Measurements from ENCODE around the gene TMTC3.
A peak's percentile ranks its signal among the peaks of the same experiment; 100 is the strongest.
"Not testable (repeated sequence)": the region's sequence is repeated elsewhere in the genome, so short reads cannot be mapped to it uniquely, and the experiment has no call there.

TMTC3 gene

DNA sequence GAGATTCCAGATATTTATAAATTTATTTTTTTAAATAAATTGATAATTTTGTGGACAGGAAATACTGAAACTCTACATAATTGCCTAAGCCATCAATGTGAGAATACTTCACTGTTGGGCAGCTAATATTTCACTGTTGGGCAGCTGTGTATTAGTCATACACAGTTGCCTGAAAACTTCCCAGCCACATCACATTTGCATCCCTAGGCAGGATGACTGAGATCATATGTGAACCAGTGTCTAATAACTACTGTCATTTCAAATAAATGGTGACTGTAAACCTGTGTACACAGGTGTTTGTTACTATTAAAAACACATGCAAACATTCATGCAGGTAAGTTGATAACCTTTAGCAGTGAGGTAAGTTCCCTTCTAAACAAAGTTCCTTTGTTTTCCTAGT lies 43.9 kb downstream of the TMTC3 start:
- Mint-ChIP-seq H3K9me3 (peaks cover 0 to 4% of the 10 kb centered on the region in 2 donors), H3K27me3 (no peaks in the 10 kb centered on the region), H3K4me3 (no peak overlapping the region), H3K27ac (no peak overlapping the region), H3K4me1 (no peaks in the 10 kb centered on the region)
- DNase-seq (no peak), ATAC-seq (no peak)

DNA sequence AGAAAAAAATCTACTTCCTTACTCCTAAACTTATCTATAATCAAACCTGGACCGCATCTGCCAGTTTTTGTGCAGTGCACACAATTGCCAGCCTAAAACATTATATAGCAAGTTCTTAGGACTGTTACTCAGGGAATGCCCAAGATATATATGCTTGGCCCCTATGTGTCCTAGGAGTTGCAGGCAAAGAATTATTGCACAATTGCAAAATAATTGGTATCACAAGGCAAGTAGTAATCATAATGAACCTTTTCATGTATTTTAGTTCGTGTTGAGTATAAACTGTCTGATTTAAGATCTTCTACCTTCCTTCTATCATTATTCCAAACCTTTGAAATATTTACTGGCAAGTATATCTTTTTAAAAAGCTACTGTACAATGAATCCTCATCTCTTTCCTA lies 45.5 kb downstream of the TMTC3 start:
- DNase-seq (no peak), ATAC-seq (no peak)
- Mint-ChIP-seq H3K9me3 (no peaks in the 10 kb centered on the region), H3K4me3 (no peak overlapping the region), H3K4me1 (no peaks in the 10 kb centered on the region), H3K27me3 (no peaks in the 10 kb centered on the region), H3K27ac (no peak overlapping the region)

DNA sequence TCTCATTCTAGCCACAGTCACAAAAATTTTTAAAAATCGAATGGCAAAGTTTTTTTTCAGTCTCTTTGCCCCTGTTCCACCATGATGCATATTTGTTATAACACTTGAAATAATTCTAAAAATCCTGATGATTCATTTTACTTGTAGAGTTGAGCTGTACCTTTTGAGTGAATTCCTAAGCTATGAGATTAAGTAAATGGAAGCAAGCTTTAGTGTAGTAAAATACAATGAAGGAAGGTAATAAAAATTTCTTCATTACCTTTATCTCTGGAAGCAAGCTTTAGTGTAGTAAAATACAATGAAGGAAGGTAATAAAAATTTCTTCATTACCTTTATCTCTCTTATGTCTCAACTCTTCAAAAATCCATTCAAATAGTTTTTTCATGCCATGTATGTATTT lies 46.1 kb downstream of the TMTC3 start:
- Mint-ChIP-seq H3K4me3 (no peak overlapping the region), H3K27ac (no peak overlapping the region), H3K27me3 (no peaks in the 10 kb centered on the region), H3K9me3 (no peaks in the 10 kb centered on the region), H3K4me1 (no peaks in the 10 kb centered on the region)
- DNase-seq, result no peak
- no peak for ATAC-seq

DNA sequence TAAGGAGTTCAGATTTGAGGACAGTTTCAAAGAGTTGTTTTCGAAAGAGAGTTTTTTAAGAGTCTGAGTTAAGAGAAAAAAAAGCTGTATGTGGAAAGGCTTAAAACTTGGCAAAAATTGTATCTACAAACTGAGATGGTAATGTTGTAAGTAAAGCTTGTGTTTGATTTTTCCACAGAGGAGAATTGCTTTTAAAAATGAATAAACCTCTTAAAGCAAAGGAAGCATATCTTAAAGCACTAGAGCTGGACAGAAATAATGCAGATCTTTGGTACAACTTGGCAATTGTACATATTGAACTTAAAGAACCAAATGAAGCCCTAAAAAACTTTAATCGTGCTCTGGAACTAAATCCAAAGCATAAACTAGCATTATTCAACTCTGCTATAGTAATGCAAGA lies 50.3 kb downstream of the TMTC3 start:
- Mint-ChIP-seq H3K4me1 (no peaks in the 10 kb centered on the region), H3K9me3 (no peaks in the 10 kb centered on the region), H3K4me3 (no peak overlapping the region), H3K27me3 (no peaks in the 10 kb centered on the region), H3K27ac (no peak overlapping the region)
- DNase-seq, result no peak
- ATAC-seq, result no peak

DNA sequence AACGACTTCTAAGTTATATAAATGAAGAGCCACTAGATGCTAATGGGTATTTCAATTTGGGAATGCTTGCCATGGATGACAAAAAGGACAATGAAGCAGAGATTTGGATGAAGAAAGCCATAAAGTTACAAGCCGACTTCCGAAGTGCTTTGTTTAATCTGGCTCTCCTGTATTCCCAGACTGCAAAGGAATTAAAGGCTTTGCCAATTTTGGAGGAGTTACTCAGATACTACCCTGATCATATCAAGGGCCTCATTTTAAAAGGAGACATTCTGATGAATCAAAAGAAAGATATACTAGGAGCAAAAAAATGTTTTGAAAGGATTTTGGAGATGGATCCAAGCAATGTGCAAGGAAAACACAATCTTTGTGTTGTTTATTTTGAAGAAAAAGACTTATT lies 52.8 kb downstream of the TMTC3 start:
- ATAC-seq, result no peak
- Mint-ChIP-seq H3K4me1 (no peaks in the 10 kb centered on the region), H3K9me3 (no peaks in the 10 kb centered on the region), H3K27me3 (no peaks in the 10 kb centered on the region), H3K4me3 (no peak overlapping the region), H3K27ac (no peak overlapping the region)
- no peak for DNase-seq

DNA sequence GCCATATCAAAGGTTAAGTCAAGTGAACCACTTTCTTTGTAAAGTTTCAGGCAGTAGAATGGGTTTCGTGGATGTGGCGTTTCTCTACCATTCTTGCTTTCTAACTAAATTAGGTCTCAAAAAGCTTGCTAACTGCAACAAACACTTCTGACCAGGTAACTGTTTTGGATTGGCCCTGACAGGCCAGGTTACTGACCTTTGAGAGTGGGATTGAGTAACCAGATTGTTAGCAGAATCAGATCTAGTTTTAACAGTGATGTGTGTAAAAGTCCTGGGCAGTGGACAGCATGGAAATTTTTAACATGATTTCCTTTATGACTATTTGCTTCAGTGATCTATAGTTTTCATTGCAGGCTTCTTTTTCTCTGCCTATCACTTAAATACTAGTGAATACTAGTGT lies 57.9 kb downstream of the TMTC3 start:
- DNase-seq (no peak), ATAC-seq (no peak)
- Mint-ChIP-seq H3K4me3 (no peak overlapping the region), H3K9me3 (peaks cover 8 to 15% of the 10 kb centered on the region in 2 donors), H3K27ac (no peak overlapping the region), H3K4me1 (no peaks in the 10 kb centered on the region), H3K27me3 (no peaks in the 10 kb centered on the region)

DNA sequence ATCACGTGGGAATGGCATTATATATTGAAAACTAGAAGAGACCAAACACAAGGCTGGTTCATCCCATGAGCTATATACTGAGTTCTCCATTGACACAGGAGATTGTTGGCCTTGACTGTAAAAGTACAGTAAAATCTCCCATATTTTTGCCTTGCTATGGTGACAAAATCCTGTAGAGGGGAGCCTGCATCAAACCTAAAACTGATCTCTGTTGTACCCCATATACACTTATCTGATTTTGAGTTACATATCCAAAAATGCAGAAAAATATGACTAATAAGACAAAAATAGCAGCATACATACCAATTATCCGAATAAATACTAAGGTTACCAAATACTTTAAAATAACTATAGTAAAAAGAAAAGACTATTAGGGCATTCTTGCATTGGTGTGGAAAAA lies 60.4 kb downstream of the TMTC3 start:
- H3K4me3 Mint-ChIP-seq, result no peak overlapping the region
- H3K4me1 Mint-ChIP-seq, result no peaks in the 10 kb centered on the region
- H3K9me3 Mint-ChIP-seq, result peaks cover 16 to 22% of the 10 kb centered on the region in 2 donors

DNA sequence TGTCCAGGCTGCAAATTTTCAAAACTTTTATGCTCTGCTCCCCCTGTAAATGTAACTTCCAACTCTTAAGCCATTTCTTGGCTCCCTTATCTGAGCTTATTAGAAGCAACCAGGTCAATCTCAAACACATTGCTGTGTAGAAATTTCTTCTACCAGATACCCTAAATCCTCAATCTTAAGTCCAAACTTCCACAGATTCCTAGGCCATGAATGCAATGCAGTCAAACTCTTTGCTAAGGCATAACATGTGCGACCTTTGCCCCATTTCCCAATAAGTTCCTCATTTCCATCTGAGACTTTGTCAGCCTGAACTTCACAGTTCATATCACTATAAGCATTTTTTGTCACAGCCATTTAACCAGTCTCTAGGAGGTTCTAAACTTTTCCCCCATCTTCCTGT lies 64.5 kb downstream of the TMTC3 start:
- no peaks in the 10 kb centered on the region for H3K4me1 Mint-ChIP-seq
- H3K4me3 Mint-ChIP-seq, result no peak overlapping the region
- no peak for ATAC-seq
- H3K9me3 Mint-ChIP-seq, result peaks cover 38 to 48% of the 10 kb centered on the region in 2 donors
- H3K27me3 Mint-ChIP-seq, result peaks cover 10% of the 10 kb centered on the region
- H3K27ac Mint-ChIP-seq, result no peak overlapping the region
- no peak for DNase-seq

More for the DNA sequence above, 60.4 kb downstream of the TMTC3 start:
- ATAC-seq, result no peak
- Mint-ChIP-seq H3K27me3 (no peaks in the 10 kb centered on the region), H3K27ac (no peak overlapping the region)
- DNase-seq, result no peak

DNA sequence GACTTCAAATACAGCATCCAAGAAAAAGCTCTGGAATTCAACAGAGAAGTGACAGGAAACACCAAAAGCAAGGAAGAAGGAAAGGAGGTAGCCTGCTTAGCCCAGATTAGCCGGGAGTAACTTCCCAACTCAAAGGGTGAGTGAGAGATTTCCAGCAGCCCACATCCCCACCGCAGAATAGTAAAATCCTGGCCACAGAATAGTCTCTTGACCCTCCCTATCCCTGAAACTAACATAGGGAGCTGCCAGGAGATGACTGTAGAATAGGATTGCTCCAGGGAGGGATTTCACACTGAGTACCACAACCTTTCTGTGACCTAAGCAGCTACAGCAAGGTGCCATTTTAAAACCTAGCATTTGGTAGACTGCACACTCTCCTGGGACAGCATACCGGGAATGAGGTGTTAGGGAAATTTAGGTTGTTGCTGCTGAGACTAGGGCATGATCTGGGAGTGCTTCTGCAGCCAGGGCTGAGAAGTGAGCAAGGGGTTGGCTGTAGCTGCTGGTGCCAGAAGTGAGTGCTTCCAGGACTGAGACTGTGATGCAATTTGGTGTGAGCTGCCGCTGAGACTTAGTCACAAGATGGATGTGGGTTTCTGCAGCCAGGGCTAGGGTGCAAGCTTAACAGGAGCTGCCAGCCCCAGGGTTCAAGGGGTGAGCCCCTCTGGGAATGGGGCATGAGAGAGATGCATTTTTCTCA lies 66.0 kb downstream of the TMTC3 start:
- H3K27me3 Mint-ChIP-seq, result peaks cover 10% of the 10 kb centered on the region
- no peaks in the 10 kb centered on the region for H3K4me1 Mint-ChIP-seq
- DNase-seq, result no peak
- H3K9me3 Mint-ChIP-seq, result peaks cover 51 to 58% of the 10 kb centered on the region in 2 donors
- ATAC-seq, result peak; percentile 35
- H3K27ac Mint-ChIP-seq, result no peak overlapping the region
- no peak overlapping the region for H3K4me3 Mint-ChIP-seq

DNA sequence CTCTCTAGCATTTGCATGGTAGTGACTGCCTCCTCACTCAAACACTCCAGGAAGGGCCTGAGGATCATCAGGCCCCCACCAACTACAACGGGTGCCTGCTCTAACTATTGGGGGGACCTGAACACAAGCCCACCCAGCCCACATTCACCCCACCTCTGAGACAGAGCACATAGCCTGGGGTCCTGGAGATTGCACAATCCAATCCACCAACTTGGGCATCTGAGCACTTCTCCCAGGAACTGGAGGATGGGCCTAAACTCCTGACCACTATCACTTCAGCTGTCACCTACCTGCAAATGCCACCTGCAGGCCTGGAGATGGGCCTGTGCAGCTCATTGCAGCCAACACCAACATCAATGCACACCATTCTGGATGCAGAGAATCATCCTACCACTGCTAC lies 66.6 kb downstream of the TMTC3 start:
- H3K9me3 Mint-ChIP-seq, result peaks cover 54 to 56% of the 10 kb centered on the region in 2 donors
- no peak overlapping the region for H3K27ac Mint-ChIP-seq
- H3K4me1 Mint-ChIP-seq, result no peaks in the 10 kb centered on the region
- DNase-seq (no peak), ATAC-seq (no peak)
- no peak overlapping the region for H3K4me3 Mint-ChIP-seq
- H3K27me3 Mint-ChIP-seq, result peaks cover 10% of the 10 kb centered on the region

DNA sequence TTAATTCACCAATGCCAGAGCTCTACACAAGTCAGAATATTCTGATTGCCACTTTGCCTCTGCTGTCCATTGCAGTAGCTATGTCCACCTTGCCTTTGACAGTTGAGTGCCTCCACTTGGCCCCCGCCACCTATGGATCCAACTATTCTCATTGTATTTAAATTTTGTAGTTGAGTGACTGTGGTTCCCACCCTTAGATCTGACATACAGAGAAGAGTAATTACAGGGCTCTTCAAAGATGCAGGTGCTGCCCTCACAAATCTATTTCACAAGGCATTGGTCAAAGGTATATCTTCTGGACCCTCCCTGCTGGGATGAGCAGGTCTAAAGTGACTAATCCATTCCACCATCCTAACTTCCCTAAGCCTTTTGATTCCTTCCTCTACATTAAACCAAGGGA lies 68.2 kb downstream of the TMTC3 start:
- H3K9me3 Mint-ChIP-seq, result peaks cover 46 to 59% of the 10 kb centered on the region in 2 donors
- H3K4me3 Mint-ChIP-seq, DNase-seq, H3K27ac Mint-ChIP-seq, ATAC-seq, H3K4me1 Mint-ChIP-seq: not testable (repeated sequence)
- peaks cover 10% of the 10 kb centered on the region for H3K27me3 Mint-ChIP-seq

DNA sequence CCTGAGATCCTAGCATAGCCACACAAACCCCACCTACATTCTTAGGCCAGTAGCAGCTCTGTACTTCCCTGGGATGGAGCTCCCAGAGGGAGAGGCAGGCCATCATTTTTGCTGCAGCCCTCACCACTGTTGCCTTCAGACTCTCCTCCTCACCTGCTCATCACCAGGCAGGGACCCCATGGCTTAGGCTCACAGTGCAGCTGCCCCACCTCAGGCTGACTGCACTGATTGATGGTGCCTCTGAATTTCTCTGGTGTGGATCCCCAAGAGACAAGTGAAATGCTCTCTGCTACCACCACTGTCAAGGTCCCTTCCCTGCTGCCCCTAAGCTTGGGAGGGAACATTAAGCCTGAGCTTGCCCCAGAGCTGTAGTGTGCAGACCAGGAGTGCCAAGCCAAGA lies 76.2 kb downstream of the TMTC3 start:
- Mint-ChIP-seq H3K4me1 (no peaks in the 10 kb centered on the region), H3K27me3 (no peaks in the 10 kb centered on the region), H3K9me3 (peaks cover 23 to 47% of the 10 kb centered on the region in 2 donors), H3K27ac (no peak overlapping the region), H3K4me3 (no peak overlapping the region)
- DNase-seq, result no peak
- no peak for ATAC-seq

DNA sequence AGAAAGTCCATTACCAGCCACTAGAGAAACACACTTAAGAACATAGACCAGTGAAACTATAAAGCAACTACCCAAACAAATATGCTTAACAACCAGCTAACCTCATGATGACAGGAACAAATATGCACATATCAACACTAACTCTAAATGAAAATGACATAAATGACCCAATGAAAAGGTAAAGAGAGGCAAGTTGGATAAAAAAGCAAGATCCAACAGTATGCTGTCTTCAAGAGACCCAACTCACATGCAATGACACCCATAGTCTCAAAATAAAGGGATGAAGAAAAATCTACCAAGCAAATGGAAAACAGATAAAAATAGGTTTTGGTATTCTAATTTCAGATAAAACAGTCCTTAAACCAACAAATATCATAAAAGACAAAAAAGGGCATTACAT lies 77.8 kb downstream of the TMTC3 start:
- Mint-ChIP-seq H3K4me1 (no peaks in the 10 kb centered on the region), H3K4me3 (no peak overlapping the region), H3K9me3 (peaks cover 23 to 31% of the 10 kb centered on the region in 2 donors), H3K27me3 (no peaks in the 10 kb centered on the region), H3K27ac (no peak overlapping the region)
- ATAC-seq (no peak), DNase-seq (no peak)

DNA sequence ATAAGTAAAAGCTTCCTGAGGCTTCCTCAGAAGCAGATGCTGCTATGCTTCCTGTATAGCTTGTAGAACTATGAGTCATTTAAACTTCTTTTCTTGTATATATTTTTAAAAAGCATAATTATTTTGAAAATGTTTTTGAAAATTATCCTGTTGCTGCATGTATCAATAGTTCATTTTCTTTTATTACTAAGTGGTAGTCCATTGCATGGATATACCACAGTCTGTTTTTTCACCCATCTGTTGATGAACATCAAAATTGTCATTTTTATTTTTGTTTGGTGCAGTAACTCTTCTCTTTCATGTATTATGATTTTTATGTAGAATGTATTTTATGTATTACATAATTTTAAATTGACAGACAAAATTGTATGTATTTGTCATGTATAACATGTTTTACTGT lies 81.4 kb downstream of the TMTC3 start:
- ATAC-seq (no peak), DNase-seq (no peak)
- Mint-ChIP-seq H3K27ac (no peak overlapping the region), H3K27me3 (no peaks in the 10 kb centered on the region), H3K4me3 (no peak overlapping the region), H3K9me3 (peaks cover 25 to 36% of the 10 kb centered on the region in 2 donors), H3K4me1 (peaks cover 8% of the 10 kb centered on the region)

DNA sequence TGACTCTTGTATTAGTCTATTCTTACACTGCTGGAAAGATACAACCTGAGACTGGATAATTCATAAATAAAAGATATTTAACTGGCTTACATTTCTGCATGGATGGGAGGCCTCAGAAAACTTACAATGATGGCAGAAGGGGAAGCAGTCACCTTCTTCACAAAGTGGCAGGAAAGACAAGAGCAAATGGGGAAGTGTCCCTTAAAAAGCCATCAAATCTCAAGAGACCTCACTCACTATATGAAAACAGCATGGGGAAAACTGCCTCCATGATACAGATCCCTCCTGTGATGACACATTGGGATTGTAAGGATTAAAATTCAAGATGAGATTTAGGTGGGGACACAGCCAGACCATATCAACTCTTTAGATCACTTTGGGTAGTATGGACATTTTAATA lies 83.7 kb downstream of the TMTC3 start:
- no peak for ATAC-seq
- Mint-ChIP-seq H3K4me1 (peaks cover 8% of the 10 kb centered on the region), H3K4me3 (no peak overlapping the region), H3K27me3 (no peaks in the 10 kb centered on the region), H3K9me3 (peaks cover 8 to 31% of the 10 kb centered on the region in 2 donors), H3K27ac (no peak overlapping the region)
- DNase-seq, result no peak

DNA sequence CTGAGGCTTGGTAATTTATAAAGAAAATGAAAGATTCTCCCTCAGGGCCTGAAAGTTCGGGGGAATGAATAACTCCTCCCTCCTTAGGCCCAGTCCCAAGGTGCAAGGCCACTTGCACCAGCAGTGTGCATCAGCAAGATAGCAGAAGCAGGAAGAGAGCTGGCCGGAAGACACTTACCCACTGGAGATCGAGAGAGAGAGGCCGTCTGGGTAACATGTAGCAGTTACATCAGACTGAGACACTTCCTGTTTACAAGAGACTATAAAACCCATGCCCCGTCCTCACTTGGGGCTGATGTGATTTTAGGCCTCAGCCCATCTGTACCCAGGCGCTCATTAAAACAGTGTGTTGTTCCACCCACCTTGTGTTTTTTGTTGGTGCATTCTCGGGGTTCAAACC lies 85.2 kb downstream of the TMTC3 start:
- Mint-ChIP-seq H3K27me3 (no peaks in the 10 kb centered on the region), H3K4me3 (peak overlapping the region in 1 of 2 donors; percentile 46), H3K4me1 (peaks cover 8% of the 10 kb centered on the region), H3K27ac (peak overlapping the region; percentile 4 to 91), H3K9me3 (peaks cover 5 to 20% of the 10 kb centered on the region in 2 donors)
- DNase-seq (no peak), ATAC-seq (peak; percentile 60)

DNA sequence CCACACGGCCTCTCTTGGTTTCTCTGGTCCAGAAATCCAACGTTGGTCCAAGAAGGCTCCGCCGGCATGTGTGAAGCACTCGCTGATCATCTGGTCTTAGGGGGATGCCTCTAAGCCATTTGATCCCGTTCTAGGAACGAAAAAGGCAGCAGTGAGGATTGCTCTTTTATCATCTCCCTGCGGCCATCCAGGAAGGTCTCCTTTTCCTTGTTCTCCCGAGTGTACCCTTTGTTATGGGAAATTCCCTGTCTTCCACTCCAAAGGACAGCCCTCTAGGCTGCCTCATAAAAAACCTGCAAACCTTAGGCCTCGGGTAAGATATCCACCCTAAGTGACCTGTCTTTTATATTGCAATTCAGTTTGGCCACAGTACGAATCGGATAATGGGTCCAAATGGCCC lies 85.8 kb downstream of the TMTC3 start:
- peaks cover 5 to 19% of the 10 kb centered on the region in 2 donors for H3K9me3 Mint-ChIP-seq
- H3K27ac Mint-ChIP-seq, result peak overlapping the region in 1 of 2 donors; percentile 7
- DNase-seq (no peak), ATAC-seq (no peak)
- H3K4me1 Mint-ChIP-seq, result peaks cover 8% of the 10 kb centered on the region
- no peaks in the 10 kb centered on the region for H3K27me3 Mint-ChIP-seq
- no peak overlapping the region for H3K4me3 Mint-ChIP-seq
